Neural cell (in vitro differentiated cells): ENCODE data around the gene SLITRK1. TPM values are rescaled to one million over a fixed set of nuclear protein-coding genes. Genes with fewer than 3 reads are reported as not detected.

Source experiments
- H2AFZ ChIP-seq: fragments of 200-600, 300-800 bp; sonication (generic), shearing (Covaris generic); 2 replicates; pipeline ENCODE4 v1.6.0; 2014; ENCODE audit warnings: low read depth, mild to moderate bottlenecking, antibody characterized with exemption, low read length, moderate library complexity
- H3F3A ChIP-seq: fragments of 200-600 bp; shearing (Covaris generic); 2 replicates; pipeline ENCODE4 v1.6.1; 2016; ENCODE audit warnings: mild to moderate bottlenecking, moderate library complexity, mixed read lengths, antibody characterized with exemption, low read length; ENCODE audit not compliant: insufficient read depth, poor library complexity, severe bottlenecking
- H3K27ac ChIP-seq: fragments of 200-600, 300-800 bp; sonication (generic), shearing (Covaris generic); 2 replicates; pipeline ENCODE4 v1.5.1; 2014; ENCODE audit warnings: mild to moderate bottlenecking, low read length, moderate library complexity
- H3K27me3 ChIP-seq: fragments of 300-800, 200-600 bp; sonication (generic), shearing (Covaris generic); 2 replicates; pipeline ENCODE4 v1.6.0; 2014; ENCODE audit warnings: mild to moderate bottlenecking, low read depth, low read length, moderate library complexity; ENCODE audit not compliant: insufficient read depth
- H3K36me3 ChIP-seq: fragments of 300-800, 200-600 bp; sonication (generic), shearing (Covaris generic); 2 replicates; pipeline ENCODE4 v1.5.1; 2014; ENCODE audit warnings: mild to moderate bottlenecking, antibody characterized with exemption, low read length, moderate library complexity; ENCODE audit not compliant: insufficient read depth
- H3K4me2 ChIP-seq: fragments of 300-800, 200-600 bp; sonication (generic), shearing (Covaris generic); 2 replicates; pipeline ENCODE4 v1.6.0; 2014; ENCODE audit warnings: mild to moderate bottlenecking, low read length
- H3K4me3 ChIP-seq: fragments of 300-800, 200-600 bp; sonication (generic), shearing (Covaris generic); 2 replicates; pipeline ENCODE4 v1.5.1; 2014; ENCODE audit warnings: mild to moderate bottlenecking, low read length, moderate library complexity
- H3K79me2 ChIP-seq: fragments of 200-600 bp; shearing (Covaris generic); replicated peaks from 2 replicates; pipeline ENCODE4 v1.6.0; 2014; ENCODE audit warnings: mild to moderate bottlenecking, low read length, moderate library complexity; ENCODE audit not compliant: insufficient read depth
- H3K9ac ChIP-seq: fragments of 300-800, 200-600 bp; sonication (generic), shearing (Covaris generic); 2 replicates; pipeline ENCODE4 v1.6.1; 2016; ENCODE audit warnings: mild to moderate bottlenecking, low read length, mixed read lengths
- H3K9me2 ChIP-seq: fragments of 200-600 bp; shearing (Covaris generic); 2 replicates; pipeline ENCODE4 v1.6.1; 2016; ENCODE audit warnings: mild to moderate bottlenecking, low read length, mixed read lengths; ENCODE audit not compliant: insufficient read depth
- H3K9me3 ChIP-seq: fragments of 200-600, 300-800 bp; sonication (generic), shearing (Covaris generic); 2 replicates; pipeline ENCODE4 v1.6.1; 2016; ENCODE audit warnings: mild to moderate bottlenecking, mixed run types, low read length, moderate library complexity, mixed read lengths
- H4K20me1 ChIP-seq: fragments of 200-600 bp; shearing (Covaris generic); 2 replicates; pipeline ENCODE4 v1.6.1; 2016; ENCODE audit warnings: mild to moderate bottlenecking, mixed run types; ENCODE audit not compliant: insufficient read depth
- EP300 ChIP-seq: fragments of 450-650 bp; conservative IDR thresholded peaks from 2 replicates; pipeline ENCODE4 v1.6.1; 2014; ENCODE audit warnings: antibody characterized with exemption, mild to moderate bottlenecking, moderate library complexity; ENCODE audit not compliant: poor library complexity, severe bottlenecking
- EZH2 ChIP-seq: fragments of 200-600, 300-800 bp; shearing (Covaris generic), sonication (generic); IDR thresholded peaks from 2 replicates; pipeline ENCODE4 v1.6.1; 2014; ENCODE audit warnings: antibody characterized with exemption, low read length, borderline replicate concordance, mild to moderate bottlenecking; ENCODE audit not compliant: insufficient read depth, poor library complexity, severe bottlenecking
- MXI1 ChIP-seq: fragments of 450-650 bp; conservative IDR thresholded peaks from 2 replicates; pipeline ENCODE4 v1.6.1; 2014; ENCODE audit warnings: antibody characterized with exemption, mild to moderate bottlenecking; ENCODE audit not compliant: poor library complexity, severe bottlenecking
- POLR2AphosphoS5 ChIP-seq: IDR thresholded peaks from 2 replicates; pipeline ENCODE4 v1.6.1; 2012
- RAD21 ChIP-seq: fragments of 450-650 bp; conservative IDR thresholded peaks from 2 replicates; pipeline ENCODE4 v1.6.1; 2014; ENCODE audit warnings: antibody characterized with exemption, mild to moderate bottlenecking, moderate library complexity
- REST ChIP-seq: IDR thresholded peaks from 2 replicates; pipeline ENCODE4 v1.6.1; 2012; ENCODE audit warnings: borderline replicate concordance
- SMC3 ChIP-seq: fragments of 450-650 bp; conservative IDR thresholded peaks from 2 replicates; pipeline ENCODE4 v1.6.1; 2014; ENCODE audit warnings: antibody characterized with exemption, mild to moderate bottlenecking, moderate library complexity; ENCODE audit not compliant: poor library complexity
- TAF1 ChIP-seq: IDR thresholded peaks from 2 replicates; pipeline ENCODE4 v1.6.1; 2012; ENCODE audit warnings: low read depth
- polyA plus RNA-seq: library from polyadenylated mRNA; depleted of rRNA; stranded (reverse); fragments of >200 nt; gene quantifications from 2 replicates; pipeline ENCODE4 v1.2.3, GENCODE V29; 2014
- TF ChIP-seq, protein P1 (sequence below): fragments of 450-650 bp; IDR thresholded peaks from 2 replicates; pipeline ENCODE4 v1.5.1; 2014; ENCODE audit warnings: antibody characterized with exemption, mild to moderate bottlenecking, moderate library complexity; ENCODE audit not compliant: poor library complexity, severe bottlenecking

The SLITRK1 gene
- polyA plus RNA-seq, 1 donor from 2014 or later = 14.8 TPM

GRCh38 chr13:83919775-83920174, 37.5 kb upstream of the SLITRK1 start:
- H3K27me3 ChIP-seq = no peaks in the 10 kb centered on the region
- no peaks in the 10 kb centered on the region for H4K20me1 ChIP-seq
- H3K9me3 ChIP-seq = no peaks in the 10 kb centered on the region
- no peak overlapping the region for H3K4me3 ChIP-seq
- no peak overlapping the region for H3K9ac ChIP-seq
- H3K9me2 ChIP-seq = no peaks in the 10 kb centered on the region
- no peak overlapping the region for H3K4me2 ChIP-seq
- TF ChIP-seq REST (no peak), EP300 (no peak), MXI1 (no peak), SMC3 (no peak), TAF1 (no peak), EZH2 (no peak), POLR2AphosphoS5 (no peak), RAD21 (no peak)
- TF ChIP-seq, protein P1, sequence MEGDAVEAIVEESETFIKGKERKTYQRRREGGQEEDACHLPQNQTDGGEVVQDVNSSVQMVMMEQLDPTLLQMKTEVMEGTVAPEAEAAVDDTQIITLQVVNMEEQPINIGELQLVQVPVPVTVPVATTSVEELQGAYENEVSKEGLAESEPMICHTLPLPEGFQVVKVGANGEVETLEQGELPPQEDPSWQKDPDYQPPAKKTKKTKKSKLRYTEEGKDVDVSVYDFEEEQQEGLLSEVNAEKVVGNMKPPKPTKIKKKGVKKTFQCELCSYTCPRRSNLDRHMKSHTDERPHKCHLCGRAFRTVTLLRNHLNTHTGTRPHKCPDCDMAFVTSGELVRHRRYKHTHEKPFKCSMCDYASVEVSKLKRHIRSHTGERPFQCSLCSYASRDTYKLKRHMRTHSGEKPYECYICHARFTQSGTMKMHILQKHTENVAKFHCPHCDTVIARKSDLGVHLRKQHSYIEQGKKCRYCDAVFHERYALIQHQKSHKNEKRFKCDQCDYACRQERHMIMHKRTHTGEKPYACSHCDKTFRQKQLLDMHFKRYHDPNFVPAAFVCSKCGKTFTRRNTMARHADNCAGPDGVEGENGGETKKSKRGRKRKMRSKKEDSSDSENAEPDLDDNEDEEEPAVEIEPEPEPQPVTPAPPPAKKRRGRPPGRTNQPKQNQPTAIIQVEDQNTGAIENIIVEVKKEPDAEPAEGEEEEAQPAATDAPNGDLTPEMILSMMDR = no peak
- H3K79me2 ChIP-seq = no peaks in the 10 kb centered on the region
- H2AFZ ChIP-seq = no peak overlapping the region
- H3K36me3 ChIP-seq = no peaks in the 10 kb centered on the region
- H3F3A ChIP-seq = no peaks in the 10 kb centered on the region
- H3K27ac ChIP-seq = no peak overlapping the region

DNA sequence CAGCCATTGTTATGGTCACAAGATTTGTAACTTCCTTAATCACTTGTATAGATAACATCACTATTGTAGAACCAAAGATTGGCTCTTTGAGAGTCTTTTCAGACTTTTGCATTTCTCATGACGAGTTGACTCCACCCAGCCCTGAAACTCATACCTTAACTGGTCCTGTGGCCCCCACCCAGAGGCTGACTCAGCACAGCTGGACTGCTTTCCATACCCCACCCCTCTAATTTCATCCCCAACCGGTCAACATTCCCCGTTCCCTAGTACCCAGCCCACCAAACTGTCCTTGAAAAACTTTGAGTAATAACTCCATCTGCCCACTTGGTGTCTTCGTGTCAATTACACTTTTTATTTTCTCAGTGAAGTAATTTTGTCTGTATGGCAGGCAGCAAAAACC, 32.1 kb upstream of the SLITRK1 start:
- H3K9ac ChIP-seq = no peak overlapping the region
- H4K20me1 ChIP-seq = no peaks in the 10 kb centered on the region
- H3K9me3 ChIP-seq = no peaks in the 10 kb centered on the region
- H3K79me2 ChIP-seq = no peaks in the 10 kb centered on the region
- TF ChIP-seq, protein P1 = no peak
- TF ChIP-seq RAD21 (no peak), EP300 (no peak), MXI1 (no peak), POLR2AphosphoS5 (no peak), EZH2 (no peak), SMC3 (no peak), TAF1 (no peak), REST (no peak)
- H3K4me2 ChIP-seq = no peak overlapping the region
- H3K36me3 ChIP-seq = no peaks in the 10 kb centered on the region
- H3K27me3 ChIP-seq = no peaks in the 10 kb centered on the region
- no peaks in the 10 kb centered on the region for H3K9me2 ChIP-seq
- H3K4me3 ChIP-seq = no peak overlapping the region
- H3K27ac ChIP-seq = no peak overlapping the region
- H3F3A ChIP-seq = no peaks in the 10 kb centered on the region
- H2AFZ ChIP-seq = no peak overlapping the region
